Measurements from ENCODE around the gene COL27A1. TPM values are rescaled to one million over a fixed set of nuclear protein-coding genes. Genes with fewer than 3 reads are reported as not detected.
"Not testable (repeated sequence)": the region's sequence is repeated elsewhere in the genome, so short reads cannot be mapped to it uniquely, and the experiment has no call there.

The COL27A1 gene
- total and polyA plus RNA-seq, 2 donors (not counting 3 experiments of a cell fraction or from before 2014, with no cell fraction given): 14.7 to 49.1 TPM

GRCh38 chr9:114126247-114127060, 28.9 kb upstream of the COL27A1 start:
- no peaks in the 10 kb centered on the region for H3K9me3 ChIP-seq (replicated peaks; ENCODE audit: control insufficient read depth, insufficient read depth, low read length)
- ChIA-PET POLR2A (no interaction called here), CTCF (interaction anchor here (0.9 to 2.2 kb wide), 3 partner anchors 14 to 44 kb away, joined by 3 to 15 read pairs (median 3); no protein-coding TSS in a partner anchor)
- intact Hi-C loops (cut with micrococcal nuclease) (no loop called here), dilution Hi-C loops (cut with MboI; ENCODE audit: extremely low pct_ligation_motif_present, low sequenced_read_pairs) (no loop called here)
- no peak for TF ChIP-seq CTCF (IDR thresholded peaks at IDR 0.05; ENCODE audit: extremely low read depth in 1 of 2, insufficient read depth in 1 of 2, low read depth in 1 of 2, low read length in 2 of 2)
- no peak overlapping the region for H3K4me2 ChIP-seq (ENCODE audit: insufficient read depth, low read length)
- H3K27me3 ChIP-seq (ENCODE audit: control insufficient read depth in 2 of 2, insufficient read depth in 2 of 2, low read length in 2 of 2): peaks cover 14 to 27% of the 10 kb centered on the region in 2 experiments
- FAIRE-seq: no peak
- H3K4me1 ChIP-seq (ENCODE audit: control insufficient read depth, extremely low read depth, insufficient read depth, low read length): no peaks in the 10 kb centered on the region
- H3K9me1 ChIP-seq (replicated peaks; ENCODE audit: control insufficient read depth, extremely low read depth, insufficient read depth, low read length): no peaks in the 10 kb centered on the region
- H3K36me3 ChIP-seq (ENCODE audit: control insufficient read depth in 2 of 2, extremely low read depth in 1 of 2, insufficient read depth in 2 of 2, low read length in 2 of 2): no peaks in the 10 kb centered on the region
- no peak overlapping the region for H2AFZ ChIP-seq (ENCODE audit: low read depth, low read length)
- no peak overlapping the region for H3K4me3 ChIP-seq (replicated peaks in 1 of 3; ENCODE audit: insufficient read depth in 1 of 3, low read depth in 1 of 3, low read length in 3 of 3)
- H3K79me2 ChIP-seq (ENCODE audit: control insufficient read depth, insufficient read depth, low read length): no peaks in the 10 kb centered on the region
- H3K9ac ChIP-seq (replicated peaks; ENCODE audit: extremely low read depth, insufficient read depth, low read length): no peak overlapping the region
- BruUV-seq (replicated peaks): no TSS peak
- no peaks in the 10 kb centered on the region for H4K20me1 ChIP-seq (replicated peaks; ENCODE audit: control insufficient read depth, extremely low read depth, insufficient read depth, low read length)
- no peak overlapping the region for H3K27ac ChIP-seq (ENCODE audit: insufficient read depth, low read depth, low read length)
- DNase-seq (ENCODE audit: low read depth, low spot score): no peak

- H3K9me1 ChIP-seq (replicated peaks; ENCODE audit: control insufficient read depth, extremely low read depth, insufficient read depth, low read length); H4K20me1 ChIP-seq (replicated peaks; ENCODE audit: control insufficient read depth, extremely low read depth, insufficient read depth, low read length); POLR2A ChIA-PET; H3K27ac ChIP-seq (ENCODE audit: insufficient read depth, low read depth, low read length); DNase-seq (ENCODE audit: low read depth, low spot score); dilution Hi-C loops (cut with MboI; ENCODE audit: extremely low pct_ligation_motif_present, low sequenced_read_pairs); H3K4me1 ChIP-seq (ENCODE audit: control insufficient read depth, extremely low read depth, insufficient read depth, low read length); intact Hi-C loops (cut with micrococcal nuclease); H3K4me2 ChIP-seq (ENCODE audit: insufficient read depth, low read length); H3K4me3 ChIP-seq (replicated peaks in 1 of 3; ENCODE audit: insufficient read depth in 1 of 3, low read depth in 1 of 3, low read length in 3 of 3); H3K36me3 ChIP-seq (ENCODE audit: control insufficient read depth in 2 of 2, extremely low read depth in 1 of 2, insufficient read depth in 2 of 2, low read length in 2 of 2); H3K79me2 ChIP-seq (ENCODE audit: control insufficient read depth, insufficient read depth, low read length); BruUV-seq (replicated peaks); H3K9me3 ChIP-seq (replicated peaks; ENCODE audit: control insufficient read depth, insufficient read depth, low read length); H3K9ac ChIP-seq (replicated peaks; ENCODE audit: extremely low read depth, insufficient read depth, low read length); FAIRE-seq; H2AFZ ChIP-seq (ENCODE audit: low read depth, low read length): not testable (repeated sequence)
- CTCF ChIA-PET: interaction anchor here (1.3 to 1.7 kb wide), 2 partner anchors 20 to 162 kb away, joined by 4 to 5 read pairs; no protein-coding TSS in a partner anchor
- H3K27me3 ChIP-seq (ENCODE audit: control insufficient read depth in 2 of 2, insufficient read depth in 2 of 2, low read length in 2 of 2): peaks cover 16 to 32% of the 10 kb centered on the region in 2 experiments
Measured at GRCh38 chr9:114128759-114129158, 26.6 kb upstream of the COL27A1 start.

Data from endothelial cell of umbilical vein (primary cell).